Measurements from ENCODE around the gene AP4S1.
A peak's percentile ranks its signal among the peaks of the same experiment; 100 is the strongest.

The AP4S1 gene

DNA sequence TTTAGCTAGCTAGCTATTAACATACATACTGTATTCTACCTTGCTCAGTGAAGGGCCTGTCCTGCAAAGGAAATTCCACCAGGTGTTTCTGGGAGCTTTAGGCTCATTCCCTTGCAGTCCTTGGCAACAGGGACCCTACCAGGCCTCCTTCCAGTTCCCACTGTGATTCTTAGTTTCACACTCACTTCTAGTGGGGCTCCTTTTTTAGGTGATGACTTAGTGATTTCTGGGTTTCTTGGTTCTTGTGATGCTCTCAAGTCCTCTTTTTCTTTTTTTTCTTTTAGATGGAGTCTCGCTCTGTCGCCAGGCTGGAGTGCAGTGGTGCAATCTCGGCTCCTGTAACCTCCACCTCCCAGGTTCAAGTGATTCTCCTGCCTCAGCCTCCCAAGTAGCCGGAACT, 11.1 kb downstream of the AP4S1 start:
- no peak overlapping the region for H3K4me2 ChIP-seq (ENCODE audit: low read depth, low read length, poor library complexity, severe bottlenecking)
- no peak overlapping the region for H3K4me3 ChIP-seq (ENCODE audit: low read length, poor library complexity, severe bottlenecking)
- H3K9ac ChIP-seq (ENCODE audit: low read depth, low read length, poor library complexity, severe bottlenecking), result no peak overlapping the region
- TF ChIP-seq EZH2phosphoT487 (IDR thresholded peaks at IDR 0.05; ENCODE audit: borderline replicate concordance), result no peak
- TF ChIP-seq, protein P1, sequence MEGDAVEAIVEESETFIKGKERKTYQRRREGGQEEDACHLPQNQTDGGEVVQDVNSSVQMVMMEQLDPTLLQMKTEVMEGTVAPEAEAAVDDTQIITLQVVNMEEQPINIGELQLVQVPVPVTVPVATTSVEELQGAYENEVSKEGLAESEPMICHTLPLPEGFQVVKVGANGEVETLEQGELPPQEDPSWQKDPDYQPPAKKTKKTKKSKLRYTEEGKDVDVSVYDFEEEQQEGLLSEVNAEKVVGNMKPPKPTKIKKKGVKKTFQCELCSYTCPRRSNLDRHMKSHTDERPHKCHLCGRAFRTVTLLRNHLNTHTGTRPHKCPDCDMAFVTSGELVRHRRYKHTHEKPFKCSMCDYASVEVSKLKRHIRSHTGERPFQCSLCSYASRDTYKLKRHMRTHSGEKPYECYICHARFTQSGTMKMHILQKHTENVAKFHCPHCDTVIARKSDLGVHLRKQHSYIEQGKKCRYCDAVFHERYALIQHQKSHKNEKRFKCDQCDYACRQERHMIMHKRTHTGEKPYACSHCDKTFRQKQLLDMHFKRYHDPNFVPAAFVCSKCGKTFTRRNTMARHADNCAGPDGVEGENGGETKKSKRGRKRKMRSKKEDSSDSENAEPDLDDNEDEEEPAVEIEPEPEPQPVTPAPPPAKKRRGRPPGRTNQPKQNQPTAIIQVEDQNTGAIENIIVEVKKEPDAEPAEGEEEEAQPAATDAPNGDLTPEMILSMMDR (conservative IDR thresholded peaks at IDR 0.05; ENCODE audit: low read length), result no peak
- no peaks in the 10 kb centered on the region for H4K20me1 ChIP-seq (ENCODE audit: insufficient read depth, low read length, poor library complexity, severe bottlenecking)
- H3K36me3 ChIP-seq (ENCODE audit: insufficient read depth, low read length), result no peaks in the 10 kb centered on the region
- no peaks in the 10 kb centered on the region for H3K79me2 ChIP-seq (ENCODE audit: insufficient read depth, low read length)
- H3K9me3 ChIP-seq (ENCODE audit: insufficient read depth, low read depth, low read length), result no peaks in the 10 kb centered on the region
- H3F3A ChIP-seq (ENCODE audit: low read depth), result no peaks in the 10 kb centered on the region
- no peak overlapping the region for H2AFZ ChIP-seq (ENCODE audit: low read length)
- H3K4me1 ChIP-seq (ENCODE audit: insufficient read depth, low read length, poor library complexity, severe bottlenecking), result peaks cover 13% of the 10 kb centered on the region
- H3K9me2 ChIP-seq (replicated peaks; ENCODE audit: low read depth, low read length), result no peaks in the 10 kb centered on the region
- no peaks in the 10 kb centered on the region for H3K27me3 ChIP-seq (ENCODE audit: insufficient read depth, low read length, poor library complexity, severe bottlenecking)

DNA sequence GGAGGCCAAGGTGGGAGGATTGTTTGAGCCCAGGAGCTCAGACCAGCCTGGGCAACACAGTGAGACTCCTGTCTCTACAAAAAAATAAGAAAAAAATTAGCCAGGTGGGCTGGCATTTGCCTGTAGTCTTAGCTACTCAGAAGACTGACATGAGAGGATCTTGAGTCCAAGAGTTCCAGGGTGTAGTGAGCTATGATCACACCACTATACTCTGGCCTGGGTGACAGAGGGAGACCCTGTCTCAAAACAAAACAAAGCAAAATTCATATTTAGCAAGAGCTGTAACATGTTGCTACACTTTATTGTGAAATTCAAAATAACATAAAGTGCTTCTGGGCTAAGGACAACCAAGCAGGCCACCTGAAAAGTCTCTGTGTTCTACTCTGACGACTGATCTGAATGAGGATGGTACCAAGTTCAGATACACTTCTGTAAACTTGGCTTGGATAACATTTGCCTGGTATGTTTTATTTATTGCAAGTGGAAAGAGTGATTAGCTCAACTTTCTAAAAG, 12.3 kb downstream of the AP4S1 start:
- Histone ChIP-seq H3K9ac (ENCODE audit: low read depth, low read length, poor library complexity, severe bottlenecking) (no peak overlapping the region), H3K4me3 (ENCODE audit: low read length, poor library complexity, severe bottlenecking) (no peak overlapping the region), H3K9me3 (ENCODE audit: insufficient read depth, low read depth, low read length) (no peaks in the 10 kb centered on the region), H3K27me3 (ENCODE audit: insufficient read depth, low read length, poor library complexity, severe bottlenecking) (no peaks in the 10 kb centered on the region), H3K79me2 (ENCODE audit: insufficient read depth, low read length) (no peaks in the 10 kb centered on the region), H3K4me1 (ENCODE audit: insufficient read depth, low read length, poor library complexity, severe bottlenecking) (peaks cover 7% of the 10 kb centered on the region), H3K9me2 (replicated peaks; ENCODE audit: low read depth, low read length) (no peaks in the 10 kb centered on the region), H4K20me1 (ENCODE audit: insufficient read depth, low read length, poor library complexity, severe bottlenecking) (no peaks in the 10 kb centered on the region), H3K4me2 (ENCODE audit: low read depth, low read length, poor library complexity, severe bottlenecking) (no peak overlapping the region), H2AFZ (ENCODE audit: low read length) (no peak overlapping the region), H3K36me3 (ENCODE audit: insufficient read depth, low read length) (no peaks in the 10 kb centered on the region), H3F3A (ENCODE audit: low read depth) (no peaks in the 10 kb centered on the region)
- TF ChIP-seq, protein P1 (conservative IDR thresholded peaks at IDR 0.05; ENCODE audit: low read length), result no peak
- TF ChIP-seq EZH2phosphoT487 (IDR thresholded peaks at IDR 0.05; ENCODE audit: borderline replicate concordance), result no peak

- Histone ChIP-seq H2AFZ (ENCODE audit: low read length) (peak overlapping the region; percentile 24), H3K36me3 (ENCODE audit: insufficient read depth, low read length) (no peaks in the 10 kb centered on the region), H3K9me3 (ENCODE audit: insufficient read depth, low read depth, low read length) (no peaks in the 10 kb centered on the region), H3K27me3 (ENCODE audit: insufficient read depth, low read length, poor library complexity, severe bottlenecking) (no peaks in the 10 kb centered on the region), H3K4me2 (ENCODE audit: low read depth, low read length, poor library complexity, severe bottlenecking) (no peak overlapping the region), H4K20me1 (ENCODE audit: insufficient read depth, low read length, poor library complexity, severe bottlenecking) (no peaks in the 10 kb centered on the region), H3K79me2 (ENCODE audit: insufficient read depth, low read length) (no peaks in the 10 kb centered on the region), H3K4me3 (ENCODE audit: low read length, poor library complexity, severe bottlenecking) (no peak overlapping the region), H3K9me2 (replicated peaks; ENCODE audit: low read depth, low read length) (no peaks in the 10 kb centered on the region), H3F3A (ENCODE audit: low read depth) (no peaks in the 10 kb centered on the region), H3K4me1 (ENCODE audit: insufficient read depth, low read length, poor library complexity, severe bottlenecking) (peaks cover 7% of the 10 kb centered on the region), H3K9ac (ENCODE audit: low read depth, low read length, poor library complexity, severe bottlenecking) (no peak overlapping the region)
- TF ChIP-seq, protein P1 (conservative IDR thresholded peaks at IDR 0.05; ENCODE audit: low read length), result no peak
- no peak for TF ChIP-seq EZH2phosphoT487 (IDR thresholded peaks at IDR 0.05; ENCODE audit: borderline replicate concordance)
Observed at GRCh38 chr14:31038521-31039166, 13.2 kb downstream of the AP4S1 start.

Data from Loucy (cell line).